ENCODE measurements around the gene TRERF1.
A peak's percentile ranks its signal among the peaks of the same experiment; 100 is the strongest.

TRERF1 gene

DNA sequence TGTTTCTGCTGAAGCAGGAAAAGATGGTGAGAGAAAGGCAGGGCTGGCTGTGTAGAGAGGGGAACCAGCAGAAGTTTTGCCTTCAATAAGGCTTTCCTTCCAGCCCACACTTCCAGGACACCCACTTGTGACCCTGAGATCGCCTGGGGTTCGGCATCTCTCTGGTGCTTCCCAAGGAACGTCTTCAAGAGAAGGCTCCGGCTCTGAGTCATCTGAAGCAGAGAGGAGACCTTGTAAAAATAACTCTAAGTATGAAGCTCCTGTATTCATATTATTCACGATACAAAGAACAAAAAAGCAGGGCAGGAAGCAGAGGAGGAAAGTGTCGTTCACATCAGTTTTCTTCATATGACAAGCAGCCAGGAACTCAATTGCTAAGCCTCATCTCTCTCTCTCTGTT, 138.7 kb downstream of the TRERF1 start:
- no peak for DNase-seq (ENCODE audit: low read depth in 1 of 2, low spot score in 1 of 2)

DNA sequence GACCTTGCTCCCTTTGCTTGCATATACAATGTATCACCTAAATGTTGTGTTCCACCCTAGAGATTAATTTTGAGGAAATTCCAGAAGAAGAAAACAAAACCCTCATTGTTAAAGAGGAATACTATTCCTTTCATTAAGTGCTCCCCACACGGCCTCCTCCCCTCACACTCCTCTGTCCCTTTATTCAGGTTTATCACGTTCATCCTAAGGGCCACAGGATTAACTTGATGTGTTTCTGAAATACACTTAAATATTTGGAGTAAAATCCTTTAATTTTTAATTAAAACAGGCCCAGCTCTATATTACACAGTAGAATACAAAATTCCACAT, 144.6 kb downstream of the TRERF1 start:
- no peak for DNase-seq (ENCODE audit: low read depth in 1 of 2, low spot score in 1 of 2)

DNA sequence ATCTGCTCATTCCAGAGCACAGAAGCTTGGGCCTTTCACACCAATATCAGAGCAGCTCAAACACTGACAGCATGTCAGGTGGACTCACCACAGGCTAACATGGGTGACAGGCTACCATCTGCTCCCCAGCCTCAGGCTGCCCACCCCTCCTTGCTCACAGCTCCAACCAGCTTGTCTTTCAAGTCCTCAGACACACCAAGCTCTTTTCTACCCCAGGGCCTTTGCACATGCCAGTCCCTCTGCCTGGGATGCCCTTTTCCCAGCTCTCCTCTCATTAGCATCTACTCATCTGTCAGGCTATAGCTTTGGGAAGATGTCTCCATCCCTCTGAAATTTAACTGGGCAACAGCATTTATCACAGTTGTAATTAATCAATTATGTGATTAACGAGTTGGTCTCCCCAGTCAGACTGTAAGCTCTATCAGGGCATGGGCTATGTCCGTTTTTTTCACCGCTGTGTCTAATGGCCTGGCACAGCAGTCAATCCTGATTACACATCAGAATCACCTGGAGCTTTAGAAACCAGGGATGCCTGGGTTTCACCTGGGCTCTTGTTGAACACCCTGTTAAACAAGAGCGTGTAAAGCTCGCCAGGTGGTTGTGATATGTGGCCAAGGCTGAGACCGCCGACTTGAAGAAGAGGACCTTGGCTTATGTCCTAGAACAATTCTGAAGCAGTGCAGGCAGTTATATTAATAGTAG, 145.1 kb downstream of the TRERF1 start:
- no peak for DNase-seq (ENCODE audit: low read depth in 1 of 2, low spot score in 1 of 2)

DNA sequence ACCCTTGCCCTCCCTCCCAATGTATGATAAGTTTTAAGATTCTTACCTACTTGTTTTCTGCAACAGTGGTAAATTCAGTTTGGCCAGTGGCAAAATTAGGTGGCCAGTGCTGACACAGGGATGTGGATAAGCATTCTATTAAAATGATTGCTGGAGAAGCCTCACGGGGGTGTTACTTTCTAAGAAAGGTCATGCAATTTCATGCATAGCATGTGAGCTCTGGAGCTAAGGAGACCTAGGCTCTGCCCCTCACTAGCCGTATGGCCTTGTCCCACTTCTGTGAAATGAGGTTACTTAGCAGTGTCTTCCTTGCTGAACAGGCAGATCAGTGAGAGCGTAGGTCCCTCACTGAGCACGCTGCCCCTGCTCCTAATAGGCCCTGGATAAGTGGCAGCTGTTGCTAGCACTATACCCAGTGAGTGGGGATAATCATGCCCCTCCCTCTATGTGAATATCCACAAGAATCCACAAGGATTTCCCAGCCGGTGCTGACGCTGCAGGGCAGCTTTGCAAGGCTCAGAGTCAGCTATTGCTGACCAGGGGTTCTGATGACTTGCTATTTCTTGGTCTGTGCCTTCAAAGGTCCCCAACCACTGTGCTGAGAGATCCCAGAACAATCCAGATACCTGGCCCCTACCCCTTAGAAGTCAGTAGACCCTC, 147.5 kb downstream of the TRERF1 start:
- no peak for DNase-seq (ENCODE audit: low read depth in 1 of 2, low spot score in 1 of 2)

DNA sequence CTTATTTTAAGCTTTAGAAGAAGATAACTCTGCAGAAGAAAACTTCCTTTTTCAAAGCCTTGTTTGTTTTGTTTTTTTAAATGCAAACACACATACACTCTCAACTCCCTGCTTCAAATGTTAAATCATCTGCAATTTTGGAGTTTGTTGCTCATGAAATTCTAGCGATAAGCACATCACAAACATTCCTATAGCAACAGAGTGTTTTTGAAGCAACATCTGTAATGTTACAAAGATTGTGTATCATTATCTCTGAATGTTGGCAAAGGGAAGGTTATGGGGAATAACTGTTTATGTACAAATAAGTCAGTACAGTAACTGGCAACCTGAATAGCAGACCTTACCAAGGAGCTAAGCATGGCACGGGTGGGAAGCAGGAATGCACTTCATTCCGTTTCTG, 149.3 kb downstream of the TRERF1 start:
- DNase-seq (ENCODE audit: low read depth in 1 of 2, low spot score in 1 of 2), result no peak

DNA sequence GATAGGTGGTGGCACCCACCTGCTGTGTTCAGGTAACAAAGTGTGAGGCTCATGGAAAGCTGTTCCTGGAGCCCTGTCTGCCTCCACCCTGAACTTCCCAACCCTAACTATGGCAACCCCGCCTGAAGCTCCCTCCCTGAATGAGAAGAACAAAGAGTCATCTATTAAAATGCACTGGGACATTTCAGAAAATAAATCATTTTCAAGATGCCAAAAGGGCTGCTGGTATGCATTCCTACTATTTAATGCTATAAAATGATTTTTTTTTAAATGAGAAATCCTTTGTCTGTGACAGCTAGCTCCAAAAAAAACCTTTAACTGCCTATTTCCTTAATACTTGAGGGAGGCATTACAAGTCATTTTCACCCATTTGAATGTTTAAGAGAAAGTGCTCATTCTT, 149.7 kb downstream of the TRERF1 start:
- no peak for DNase-seq (ENCODE audit: low read depth in 1 of 2, low spot score in 1 of 2)

DNA sequence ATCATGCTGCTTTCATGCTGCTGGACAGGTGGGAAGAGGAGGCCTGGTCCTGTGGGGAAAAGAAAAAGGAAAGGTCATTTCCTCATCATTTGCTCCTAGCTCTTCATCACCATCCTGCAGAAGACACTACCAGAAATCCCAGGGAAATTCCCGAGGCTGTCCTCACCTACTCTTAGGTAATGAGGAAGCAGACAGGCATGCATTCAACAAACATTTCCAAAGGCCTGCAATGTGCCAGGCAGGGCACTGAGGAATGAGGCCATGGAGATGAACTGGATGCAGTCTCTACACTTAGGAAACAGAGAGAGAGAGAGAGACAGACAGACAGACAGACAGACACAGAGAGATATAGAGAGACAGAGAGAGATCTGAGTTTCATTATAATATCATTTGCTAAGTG, 151.0 kb downstream of the TRERF1 start:
- no peak for DNase-seq (ENCODE audit: low read depth in 1 of 2, low spot score in 1 of 2)

DNA sequence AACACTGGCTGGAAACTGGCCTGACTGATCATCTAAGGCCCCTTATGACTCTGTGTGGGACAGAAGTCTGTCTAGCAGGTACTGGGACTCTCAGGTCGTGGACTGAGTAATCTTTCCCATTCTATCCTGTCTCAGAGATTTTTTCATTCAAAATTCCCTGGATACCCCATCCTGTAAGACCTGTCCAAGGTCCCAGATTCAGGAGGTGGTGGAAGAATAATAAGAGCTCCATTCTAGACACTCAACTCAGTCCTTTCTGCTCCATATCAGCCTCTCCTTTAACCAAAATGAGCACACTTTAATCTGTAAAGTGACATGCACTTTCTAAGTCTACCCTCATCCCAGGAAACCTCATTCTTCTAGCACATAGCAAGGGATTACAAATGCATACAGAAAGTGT, 151.5 kb downstream of the TRERF1 start:
- no peak for DNase-seq (ENCODE audit: low read depth in 1 of 2, low spot score in 1 of 2)

DNA sequence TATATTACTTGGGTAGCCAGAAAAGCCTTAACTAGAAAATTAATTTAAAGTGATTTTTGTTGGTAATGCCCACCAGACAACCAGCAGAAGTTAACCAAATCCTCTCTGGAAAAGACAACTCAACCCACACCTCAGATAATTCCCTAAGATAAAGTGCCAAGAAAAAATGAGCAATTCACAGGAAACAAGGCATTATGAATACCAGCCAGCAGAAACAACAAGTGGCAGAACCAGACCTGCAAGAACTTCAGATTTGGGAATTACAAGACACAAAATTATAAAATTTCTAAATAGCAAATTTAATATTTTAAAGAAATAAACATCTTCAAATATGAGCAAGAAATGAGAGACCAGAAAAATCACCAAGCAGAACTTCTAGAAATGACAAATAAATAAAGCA, 154.1 kb downstream of the TRERF1 start:
- DNase-seq (ENCODE audit: low read depth in 1 of 2, low spot score in 1 of 2), result no peak

DNA sequence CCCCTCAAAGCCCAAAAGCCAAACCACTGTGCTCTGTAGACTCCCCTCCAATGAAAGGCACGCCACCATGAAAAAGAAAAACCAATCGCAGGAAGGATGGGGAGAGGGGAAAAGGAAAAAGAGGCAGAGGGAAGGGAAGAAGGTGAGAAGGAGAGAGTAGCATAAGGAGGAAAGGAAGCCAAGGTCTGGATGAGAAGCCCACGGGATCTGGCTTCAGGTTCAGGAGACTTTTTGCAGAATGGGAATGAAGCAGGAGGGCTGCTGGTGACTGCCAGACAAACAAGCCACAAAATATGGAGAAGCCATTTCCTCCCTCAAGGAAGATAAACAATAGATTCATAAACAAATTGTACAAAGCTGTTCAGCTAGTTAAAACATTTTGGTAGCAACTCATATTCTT, 155.1 kb downstream of the TRERF1 start:
- DNase-seq (ENCODE audit: low read depth in 1 of 2, low spot score in 1 of 2), result no peak

DNA sequence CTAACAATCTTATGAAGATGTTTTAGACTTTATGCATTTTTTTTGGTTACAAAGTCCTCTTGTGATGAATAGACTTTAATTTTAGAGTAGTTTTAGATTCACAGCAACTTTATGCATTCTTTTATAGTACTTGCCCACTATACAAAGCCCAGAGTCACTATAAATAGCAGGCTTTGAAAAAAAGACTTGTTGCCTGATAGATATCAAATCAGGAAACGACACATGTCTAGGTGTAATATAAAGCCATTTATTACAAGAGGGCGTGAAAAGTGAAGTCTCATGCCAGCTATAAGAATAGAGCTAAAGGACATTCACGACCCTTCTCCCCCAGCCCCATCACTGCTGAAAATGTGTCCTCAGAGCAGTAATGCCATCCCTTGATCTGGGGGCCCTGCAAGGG, 156.0 kb downstream of the TRERF1 start:
- no peak for DNase-seq (ENCODE audit: low read depth in 1 of 2, low spot score in 1 of 2)

DNA sequence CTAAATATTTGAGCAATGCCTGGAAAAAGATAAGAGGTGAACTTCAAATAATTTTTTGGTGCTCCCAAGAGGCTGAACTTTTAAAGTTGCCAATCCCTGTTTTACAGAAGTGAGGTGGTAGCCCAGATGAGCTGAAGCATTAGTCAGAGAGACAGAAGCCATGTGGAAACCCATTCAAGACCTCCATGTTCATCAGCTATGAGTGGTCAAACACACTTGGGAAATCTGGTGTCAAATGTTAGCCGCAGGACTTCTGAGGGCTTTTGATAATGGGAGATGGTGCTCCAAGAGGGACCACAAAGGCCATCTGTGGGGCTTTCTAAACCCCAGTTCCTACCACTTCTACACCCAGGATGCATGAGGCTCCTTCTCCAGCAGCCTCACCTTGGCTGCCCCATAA, 156.5 kb downstream of the TRERF1 start:
- DNase-seq (ENCODE audit: low read depth in 1 of 2, low spot score in 1 of 2), result no peak

DNA sequence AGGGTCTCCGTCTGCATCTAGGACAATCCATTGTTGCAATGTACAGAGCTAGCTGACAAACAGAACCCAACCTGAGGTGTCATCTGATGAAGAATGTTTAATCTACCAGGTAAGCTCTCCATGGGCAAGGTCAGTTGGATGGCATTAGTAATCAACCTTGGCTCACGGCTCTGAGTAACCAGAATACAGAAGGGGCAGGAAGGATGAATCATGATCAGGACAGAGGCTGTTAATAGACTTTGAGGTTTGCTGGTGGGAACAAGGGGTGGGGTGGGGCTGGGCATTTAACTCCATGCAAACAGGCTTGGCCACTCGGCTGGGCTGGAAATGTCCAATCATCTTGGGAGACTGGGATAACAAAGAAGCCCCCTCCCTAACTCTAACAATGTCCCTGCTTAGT, 157.0 kb downstream of the TRERF1 start:
- no peak for DNase-seq (ENCODE audit: low read depth in 1 of 2, low spot score in 1 of 2)

DNA sequence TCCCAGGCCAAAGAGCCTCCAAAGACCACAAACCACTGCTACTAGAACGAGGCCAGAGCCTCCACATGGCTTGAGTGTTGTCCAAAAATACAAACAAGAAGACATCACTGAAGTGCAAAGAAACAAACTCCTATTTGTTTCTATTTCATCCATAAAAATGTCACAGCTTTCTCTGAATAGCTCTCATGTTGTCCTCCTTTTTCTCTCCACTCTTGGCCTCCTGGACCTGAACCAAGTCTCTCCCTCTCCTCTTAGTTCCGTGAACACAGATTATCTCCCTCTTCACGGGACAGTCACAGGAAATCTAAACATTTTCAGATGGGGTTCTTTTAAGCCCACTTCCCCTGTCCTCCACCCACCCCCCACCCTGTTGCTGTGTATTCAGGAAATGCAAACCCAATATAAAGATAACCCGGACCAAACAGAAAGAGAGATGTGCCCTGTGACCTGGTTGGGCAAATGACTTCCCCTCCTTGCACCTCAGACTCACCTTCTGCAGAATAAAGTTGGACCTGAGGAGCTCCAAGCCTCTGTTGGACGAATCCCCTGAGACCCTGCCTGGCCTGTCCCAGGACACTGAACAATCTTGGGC, 158.2 kb downstream of the TRERF1 start:
- DNase-seq (ENCODE audit: low read depth in 1 of 2, low spot score in 1 of 2), result no peak

DNA sequence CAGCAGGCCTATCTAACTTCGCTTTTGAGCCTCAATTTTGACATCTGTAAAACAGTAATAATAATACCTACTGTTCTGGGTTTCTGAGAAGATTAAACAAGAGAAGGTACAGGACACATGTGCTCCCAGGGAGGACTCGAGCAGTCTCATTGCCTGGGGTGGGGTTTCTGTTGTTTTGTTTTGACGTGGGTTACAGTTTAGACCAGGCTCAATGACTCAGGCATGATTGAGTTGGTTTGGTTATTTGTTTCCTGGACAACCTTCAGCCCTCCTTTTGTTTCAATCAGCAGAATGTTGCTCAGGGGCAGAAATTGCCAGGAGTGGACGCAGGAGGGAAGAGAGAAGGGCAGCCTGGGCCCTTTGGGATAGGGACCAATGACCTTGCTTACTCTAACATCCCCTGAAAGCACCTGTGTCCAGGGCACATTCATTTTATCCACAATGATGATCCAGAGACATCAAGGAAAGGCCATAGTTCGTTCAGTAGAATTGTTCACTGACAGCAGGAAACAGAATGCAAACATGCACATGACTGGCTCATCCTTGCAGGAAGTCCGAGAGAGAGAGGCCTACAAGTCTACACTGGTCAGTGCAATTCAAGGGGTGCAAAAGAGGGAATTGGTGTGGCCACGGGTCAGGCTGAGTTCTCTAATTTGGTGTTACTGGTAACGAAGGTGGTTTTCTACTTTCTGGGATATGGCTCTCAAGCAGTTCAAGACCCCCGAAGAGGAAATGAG, 159.6 kb downstream of the TRERF1 start:
- DNase-seq (ENCODE audit: low read depth in 1 of 2, low spot score in 1 of 2), result no peak

DNA sequence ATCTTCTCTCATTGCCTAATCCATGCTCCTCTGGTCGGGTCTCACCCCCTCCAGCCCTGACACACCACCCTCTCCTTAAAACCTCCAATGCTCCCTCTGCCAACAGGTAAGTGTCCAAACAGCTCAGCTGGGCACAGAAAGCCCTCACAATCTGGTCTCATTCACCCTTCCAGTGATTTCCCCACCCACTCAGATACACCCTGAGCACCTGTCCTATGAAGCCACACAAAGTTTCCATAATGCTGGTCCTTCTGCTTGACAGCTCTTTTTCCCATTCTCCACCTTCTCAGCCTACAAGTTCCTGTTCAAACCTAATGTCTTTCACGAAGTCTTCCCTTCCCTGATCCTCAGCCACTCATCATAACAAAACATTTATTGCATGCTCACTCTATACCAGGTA, 164.0 kb downstream of the TRERF1 start:
- DNase-seq (ENCODE audit: low read depth in 1 of 2, low spot score in 1 of 2), result no peak

DNA sequence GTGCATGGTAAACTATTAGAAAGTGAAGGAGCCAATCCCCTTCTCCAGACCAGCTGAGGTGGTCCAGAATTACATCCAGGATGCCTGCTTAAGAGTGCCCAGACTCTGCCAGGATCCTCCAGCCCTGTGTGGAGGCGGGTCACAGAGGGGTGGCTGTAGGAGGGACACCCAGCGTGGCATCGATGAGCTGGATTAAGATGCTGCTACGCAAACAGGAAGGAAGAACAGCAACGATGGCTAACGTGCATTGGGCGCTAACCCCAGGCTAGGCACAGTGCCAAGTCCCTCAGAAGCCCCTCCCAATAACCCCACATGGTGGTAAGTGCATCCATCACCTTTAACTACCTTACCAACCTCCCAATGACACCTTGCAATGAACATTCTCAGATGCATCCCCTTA, 170.2 kb downstream of the TRERF1 start:
- DNase-seq (ENCODE audit: low read depth in 1 of 2, low spot score in 1 of 2), result peak in 1 of 2 donors; percentile 16

DNA sequence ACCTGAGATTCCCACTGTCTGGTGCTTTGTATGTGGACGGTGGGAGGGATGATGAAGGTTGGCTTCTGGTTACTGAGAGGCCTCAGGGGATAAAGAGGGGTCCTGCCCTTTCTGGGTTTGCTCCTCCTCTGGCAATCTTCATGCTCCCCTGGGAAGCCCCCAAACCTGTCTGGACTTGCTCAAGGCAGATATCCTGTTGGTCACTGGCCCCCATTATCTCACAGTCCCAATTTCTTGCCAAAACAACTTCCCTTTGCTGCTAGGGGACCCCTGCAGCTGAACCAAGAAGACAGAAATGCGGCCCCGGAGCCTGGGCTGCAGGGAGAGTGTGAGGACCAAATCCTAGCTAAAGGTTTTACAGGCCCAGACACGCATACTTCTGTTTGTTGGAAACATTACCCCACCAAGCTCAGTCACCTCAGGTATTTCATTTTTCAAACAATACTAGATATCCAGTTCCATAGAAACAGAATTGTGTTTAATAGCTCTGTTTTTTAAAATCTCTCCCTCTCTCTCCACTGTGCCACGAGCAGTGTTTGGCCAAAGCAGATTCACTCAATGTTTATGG, 170.7 kb downstream of the TRERF1 start:
- no peak for DNase-seq (ENCODE audit: low read depth in 1 of 2, low spot score in 1 of 2)

DNA sequence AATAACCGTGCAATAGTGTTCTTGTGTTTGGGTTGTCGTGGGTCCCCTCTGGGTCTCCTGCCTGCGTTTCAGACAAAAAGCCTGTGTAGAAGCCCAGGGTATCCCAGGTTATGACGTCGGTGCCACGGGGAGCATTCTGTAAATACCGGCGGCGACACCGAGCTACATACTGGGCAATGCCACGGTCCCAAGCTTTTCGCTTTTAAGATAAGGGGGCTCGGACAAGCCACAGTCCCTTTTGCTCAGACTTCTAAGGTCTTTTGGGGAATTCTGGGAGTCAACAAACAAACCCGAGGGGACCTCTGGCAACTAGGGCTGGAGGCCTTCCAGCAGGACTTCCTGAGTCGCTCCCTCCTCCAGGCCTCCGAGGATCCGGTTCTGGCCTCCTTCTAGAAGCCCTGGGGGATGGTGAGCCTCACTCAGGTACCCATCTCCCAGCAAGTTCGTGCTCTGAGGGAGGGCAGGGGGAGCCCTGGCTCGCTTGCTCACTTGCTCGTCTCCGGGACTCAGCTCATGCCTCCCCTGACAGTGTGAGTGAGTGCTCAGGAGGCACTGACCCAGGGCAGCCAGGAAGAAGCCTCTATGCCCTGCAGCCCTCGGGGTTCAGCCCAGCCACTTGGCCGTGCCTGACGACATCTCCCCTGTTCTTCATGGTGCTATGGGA, 171.6 kb downstream of the TRERF1 start:
- DNase-seq (ENCODE audit: low read depth in 1 of 2, low spot score in 1 of 2), result no peak

DNA sequence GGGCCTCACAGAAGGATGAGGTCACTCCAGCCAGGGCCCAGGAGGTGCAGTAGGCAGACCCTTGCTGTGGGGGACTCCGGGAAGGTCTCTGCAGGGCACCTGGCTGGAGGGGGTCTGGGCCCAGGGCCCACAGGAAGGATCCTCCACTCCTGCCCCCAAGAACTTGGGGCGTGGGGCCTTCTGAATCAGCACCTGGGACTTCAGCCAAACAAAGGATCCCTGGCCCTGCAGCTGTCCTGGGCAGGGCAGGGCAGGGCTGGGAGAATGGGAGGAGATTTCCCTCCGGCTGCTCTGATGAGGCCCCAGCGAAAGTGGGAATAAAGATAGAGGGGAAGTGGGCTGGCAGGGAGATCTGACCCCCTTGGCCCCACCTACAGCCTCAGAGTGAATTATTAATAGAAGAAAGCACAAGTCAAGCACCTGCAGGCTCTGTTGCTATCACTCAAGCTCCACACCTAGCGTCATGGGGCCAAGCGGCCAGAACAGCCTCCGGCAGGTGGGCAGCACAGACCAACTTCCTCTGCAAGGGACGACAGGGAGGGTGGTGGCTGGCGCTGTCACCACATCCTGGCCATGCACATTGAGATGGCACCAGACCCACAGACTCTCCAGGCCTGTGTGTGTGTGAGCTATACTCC, 172.5 kb downstream of the TRERF1 start:
- no peak for DNase-seq (ENCODE audit: low read depth in 1 of 2, low spot score in 1 of 2)

Measured in stimulated activated CD4-positive, alpha-beta T cell treated with anti-CD3 and anti-CD28 coated beads, Interleukin-15, amount 100 ng/mL, for 1 hour (primary cell).